Measurements from ENCODE around the gene TMPRSS9. TPM values are rescaled to one million over a fixed set of nuclear protein-coding genes. Genes with fewer than 3 reads are reported as not detected.
"Not testable (repeated sequence)": the region's sequence is repeated elsewhere in the genome, so short reads cannot be mapped to it uniquely, and the experiment has no call there.

The TMPRSS9 gene
- total RNA-seq, 1 donor from 2014 or later: not detected

- Mint-ChIP-seq H3K27me3 (ENCODE audit: unreplicated experiment) (no peaks in the 10 kb centered on the region), H3K36me3 (ENCODE audit: low read depth, unreplicated experiment) (no peaks in the 10 kb centered on the region), H3K27ac (ENCODE audit: unreplicated experiment) (no peak overlapping the region), H3K4me3 (ENCODE audit: unreplicated experiment) (no peak overlapping the region), H3K9me3 (ENCODE audit: unreplicated experiment) (no peaks in the 10 kb centered on the region), H3K4me1 (ENCODE audit: unreplicated experiment) (peaks cover 3% of the 10 kb centered on the region)
- DNase-seq (ENCODE audit: low spot score): no peak
- no peak for TF ChIP-seq CTCF (IDR thresholded peaks at IDR 0.05; ENCODE audit: unreplicated experiment)
These were observed 109.2 kb downstream of the TMPRSS9 start for GRCh38 chr19:2469102-2469914.

- not testable (repeated sequence) for H3K27me3 Mint-ChIP-seq (ENCODE audit: unreplicated experiment); H3K4me3 Mint-ChIP-seq (ENCODE audit: unreplicated experiment); DNase-seq (ENCODE audit: low spot score); H3K27ac Mint-ChIP-seq (ENCODE audit: unreplicated experiment); H3K4me1 Mint-ChIP-seq (ENCODE audit: unreplicated experiment); H3K36me3 Mint-ChIP-seq (ENCODE audit: low read depth, unreplicated experiment); H3K9me3 Mint-ChIP-seq (ENCODE audit: unreplicated experiment)
These were observed 109.8 kb downstream of the TMPRSS9 start for GRCh38 chr19:2469915-2470200.

- Mint-ChIP-seq H3K27me3 (ENCODE audit: unreplicated experiment) (peaks cover 10% of the 10 kb centered on the region), H3K9me3 (ENCODE audit: unreplicated experiment) (no peaks in the 10 kb centered on the region), H3K4me1 (ENCODE audit: unreplicated experiment) (peaks cover 20% of the 10 kb centered on the region), H3K36me3 (ENCODE audit: low read depth, unreplicated experiment) (peaks cover 3% of the 10 kb centered on the region), H3K4me3 (ENCODE audit: unreplicated experiment) (no peak overlapping the region), H3K27ac (ENCODE audit: unreplicated experiment) (no peak overlapping the region)
- peak; percentile 99 for TF ChIP-seq CTCF (IDR thresholded peaks at IDR 0.05; ENCODE audit: unreplicated experiment)
- DNase-seq (ENCODE audit: low spot score): peak; percentile 90
These were observed 114.4 kb downstream of the TMPRSS9 start for GRCh38 chr19:2474232-2475017.

GRCh38 chr19:2475018-2475701, 115.1 kb downstream of the TMPRSS9 start:
- TF ChIP-seq CTCF (IDR thresholded peaks at IDR 0.05; ENCODE audit: unreplicated experiment): no peak
- Mint-ChIP-seq H3K36me3 (ENCODE audit: low read depth, unreplicated experiment) (peaks cover 3% of the 10 kb centered on the region), H3K4me3 (ENCODE audit: unreplicated experiment) (no peak overlapping the region), H3K27me3 (ENCODE audit: unreplicated experiment) (peaks cover 10% of the 10 kb centered on the region), H3K27ac (ENCODE audit: unreplicated experiment) (no peak overlapping the region), H3K4me1 (ENCODE audit: unreplicated experiment) (peaks cover 20% of the 10 kb centered on the region), H3K9me3 (ENCODE audit: unreplicated experiment) (no peaks in the 10 kb centered on the region)
- DNase-seq (ENCODE audit: low spot score): no peak

Small RNAs within 50 kb of the gene (microRNA-seq; reads per million reads assigned to microRNA genes)
- gene MIR7108 (ENCODE audit: unreplicated experiment): 3.7 reads per million, percentile 43 among the genes with 10 or more reads in this experiment

Other genes with a start within 250 kb of the TMPRSS9 start
- gene AP3D1, start 208.7 kb upstream of the TMPRSS9 start, total RNA-seq (ENCODE audit: unreplicated experiment): 169 TPM
- gene DOT1L, start 196.3 kb upstream of the TMPRSS9 start, total RNA-seq (ENCODE audit: unreplicated experiment): 57.1 TPM
- 126 TPM for gene PLEKHJ1, start 123.9 kb upstream of the TMPRSS9 start, total RNA-seq (ENCODE audit: unreplicated experiment)
- 137 TPM for gene SF3A2, start 123.4 kb upstream of the TMPRSS9 start, total RNA-seq (ENCODE audit: unreplicated experiment)
- gene AMH, start 110.9 kb upstream of the TMPRSS9 start, total RNA-seq (ENCODE audit: unreplicated experiment): 5.6 TPM
- not detected for gene JSRP1, start 103.8 kb upstream of the TMPRSS9 start, total RNA-seq (ENCODE audit: unreplicated experiment)
- gene PEAK3, start 78.1 kb upstream of the TMPRSS9 start, total RNA-seq (ENCODE audit: unreplicated experiment): 0.97 TPM
- gene LINGO3, start 52.1 kb upstream of the TMPRSS9 start, total RNA-seq (ENCODE audit: unreplicated experiment): not detected
- gene LSM7, start 31.7 kb upstream of the TMPRSS9 start, total RNA-seq (ENCODE audit: unreplicated experiment): 108 TPM
- 75.2 TPM for gene SPPL2B, start 31.6 kb upstream of the TMPRSS9 start, total RNA-seq (ENCODE audit: unreplicated experiment)
- 117 TPM for gene TIMM13, start 67.3 kb downstream of the TMPRSS9 start, total RNA-seq (ENCODE audit: unreplicated experiment)
- gene LMNB2, start 96.7 kb downstream of the TMPRSS9 start, total RNA-seq (ENCODE audit: unreplicated experiment): 49.6 TPM
- 1.2 TPM for gene GADD45B, start 115.9 kb downstream of the TMPRSS9 start, total RNA-seq (ENCODE audit: unreplicated experiment)

All from endothelial cell (in vitro differentiated cells).